GM15510 (cell line): Measurements from ENCODE around the gene TEX51.

ENCODE experiments used
- POLR2A ChIP-seq: IDR thresholded peaks from 3 replicates; pipeline ENCODE4 v1.6.1; 2011; ENCODE audit warnings: borderline replicate concordance; ENCODE audit not compliant: insufficient read length; ENCODE audit errors: extremely low read depth

TEX51 gene

GRCh38 chr2:126911111-126911796 is 12.6 kb downstream of the TEX51 start:
- TF ChIP-seq POLR2A: no peak

DNA sequence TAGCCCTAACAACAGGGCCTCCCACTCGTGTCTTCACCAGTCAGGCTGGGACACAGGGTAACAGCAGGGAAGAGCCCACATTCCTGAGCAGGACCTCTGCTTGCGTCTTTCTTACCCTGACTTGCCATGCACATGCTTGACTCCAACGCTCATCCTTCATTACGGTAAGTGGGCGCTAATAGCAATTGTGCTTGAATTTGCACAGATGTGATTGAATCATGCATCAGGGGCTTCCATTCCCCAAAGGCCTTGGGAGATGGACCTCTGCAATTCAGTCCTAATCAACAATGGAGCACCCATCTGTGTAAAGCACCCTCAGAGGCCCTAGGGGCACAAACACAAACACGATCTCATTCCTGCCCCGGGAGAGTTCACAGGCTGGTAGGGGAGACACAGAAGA is 13.5 kb downstream of the TEX51 start:
- TF ChIP-seq POLR2A: no peak

DNA sequence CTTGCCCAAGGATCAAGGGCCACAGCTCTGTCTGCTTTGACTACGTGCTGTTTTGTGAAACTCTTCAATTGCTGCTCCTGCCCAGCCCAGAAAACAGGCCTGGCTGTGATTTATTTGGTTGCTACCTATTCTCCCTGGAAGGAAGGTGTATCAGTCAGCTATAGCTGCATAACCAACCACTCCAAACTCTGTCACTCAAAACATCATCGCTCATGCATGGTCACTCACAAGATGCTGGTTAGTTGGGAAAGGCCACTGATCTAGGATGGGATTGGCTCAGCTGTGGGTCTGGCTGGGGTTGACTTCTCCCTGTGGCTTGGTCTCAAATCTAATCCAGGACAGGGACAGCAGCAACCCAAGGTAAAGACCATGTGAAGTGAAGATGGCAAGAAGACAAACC is 14.6 kb downstream of the TEX51 start:
- no peak for TF ChIP-seq POLR2A

- TF ChIP-seq POLR2A: no peak
These were observed 15.4 kb downstream of the TEX51 start for GRCh38 chr2:126913881-126914615.

DNA sequence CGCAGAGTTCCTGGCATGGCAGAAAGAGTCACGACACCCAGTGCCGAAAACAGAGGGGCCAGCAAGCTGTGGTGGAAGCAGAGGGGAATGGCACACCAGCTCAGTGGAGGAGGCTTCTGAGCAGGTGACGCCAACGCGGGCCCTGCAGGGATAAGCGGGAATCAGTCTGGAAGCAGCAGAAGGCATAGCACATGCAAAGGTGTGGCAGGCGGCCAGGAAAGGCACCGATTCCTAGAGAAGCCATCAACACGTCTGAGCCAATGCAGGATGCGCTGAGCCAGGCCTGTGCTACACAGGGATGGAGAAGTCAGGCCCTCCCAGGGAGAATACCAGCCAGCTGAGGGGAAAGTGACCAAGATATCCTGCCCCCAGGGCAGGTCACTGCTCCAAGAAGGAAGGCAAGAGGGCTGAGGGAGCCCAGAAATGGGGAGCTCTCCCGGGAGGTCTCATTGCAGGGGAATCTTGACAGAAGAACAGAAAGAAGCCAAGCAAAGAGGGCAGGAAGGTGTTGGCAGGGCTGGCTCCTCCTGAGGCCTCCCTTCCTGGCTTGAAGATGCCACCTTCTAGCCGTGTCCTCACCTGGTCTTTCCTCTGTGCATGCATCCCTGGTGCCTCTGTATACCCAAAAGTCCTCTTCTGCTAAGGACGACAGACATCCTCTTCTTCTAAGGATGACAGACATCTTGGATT is 16.3 kb downstream of the TEX51 start:
- TF ChIP-seq POLR2A: no peak

DNA sequence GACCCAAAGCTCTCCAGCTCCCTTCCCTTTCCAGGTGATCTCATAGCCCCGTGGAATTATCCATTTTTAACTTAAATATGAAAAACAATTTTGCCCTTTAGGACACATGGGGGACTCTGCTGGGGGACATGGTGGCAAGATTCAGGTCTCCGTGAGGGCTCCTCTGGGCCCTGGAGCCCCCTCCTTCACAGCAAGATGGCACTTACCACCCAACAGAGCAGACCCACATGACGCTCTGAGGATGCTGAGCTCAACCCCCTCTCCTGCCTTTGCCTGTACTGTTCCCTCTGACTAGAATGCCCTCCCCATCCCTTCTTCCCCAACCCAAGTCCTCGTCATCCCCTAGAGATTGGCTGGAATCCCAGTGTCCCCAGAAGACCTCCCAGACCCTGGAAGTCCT is 17.2 kb downstream of the TEX51 start:
- TF ChIP-seq POLR2A: no peak

GRCh38 chr2:126916744-126917143 is 18.1 kb downstream of the TEX51 start:
- TF ChIP-seq POLR2A: no peak

- no peak for TF ChIP-seq POLR2A
These were observed 22.4 kb downstream of the TEX51 start for GRCh38 chr2:126921066-126921465.

DNA sequence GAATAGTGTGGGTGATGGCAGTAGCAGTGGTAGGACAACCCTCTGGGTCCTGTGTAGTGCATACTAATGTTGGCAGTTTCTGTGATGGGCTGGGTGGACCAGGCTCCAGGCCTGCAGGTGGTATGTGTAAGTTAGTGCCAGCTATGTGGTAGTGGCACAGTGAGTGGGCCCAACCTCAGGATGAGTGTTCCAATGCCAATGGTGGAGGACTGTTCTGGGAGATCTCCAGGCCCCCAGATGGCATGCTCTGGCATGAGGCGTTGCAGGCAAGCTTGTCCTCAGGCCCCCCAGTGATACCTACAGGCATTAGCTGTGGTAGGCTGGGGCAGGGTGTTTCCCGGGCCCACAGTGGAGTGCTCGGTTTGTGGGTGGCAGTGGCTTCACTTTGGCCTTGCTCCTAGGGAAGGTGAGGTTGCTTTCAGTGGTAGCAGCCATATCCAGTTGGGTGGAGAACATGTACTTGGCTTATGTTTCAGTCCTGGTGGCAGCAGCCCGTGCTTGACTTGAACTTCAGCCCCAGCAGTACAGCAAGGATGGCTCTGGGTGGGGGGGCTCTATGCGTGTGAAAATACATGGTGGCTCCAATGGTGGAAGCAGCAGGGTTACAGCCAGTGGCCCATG is 32.4 kb downstream of the TEX51 start:
- TF ChIP-seq POLR2A: no peak

DNA sequence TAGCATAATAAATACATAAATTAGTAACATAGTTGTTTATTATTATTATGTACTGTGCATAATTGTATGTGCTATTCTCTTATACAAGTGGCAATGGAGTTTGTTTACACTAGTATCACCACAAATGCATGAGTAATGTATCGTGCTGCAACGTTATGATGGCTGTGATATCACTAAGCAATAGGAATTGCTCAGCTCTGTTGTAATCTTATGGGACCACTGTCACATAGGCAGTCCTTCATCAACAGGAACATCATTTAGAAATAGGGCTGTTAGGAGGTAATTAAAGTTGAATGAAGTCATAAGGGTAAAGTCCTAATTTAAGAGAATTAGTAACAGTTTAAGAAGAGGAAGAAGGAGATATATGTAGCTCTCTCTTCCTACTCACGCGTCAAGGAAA is 33.8 kb downstream of the TEX51 start:
- TF ChIP-seq POLR2A: no peak

DNA sequence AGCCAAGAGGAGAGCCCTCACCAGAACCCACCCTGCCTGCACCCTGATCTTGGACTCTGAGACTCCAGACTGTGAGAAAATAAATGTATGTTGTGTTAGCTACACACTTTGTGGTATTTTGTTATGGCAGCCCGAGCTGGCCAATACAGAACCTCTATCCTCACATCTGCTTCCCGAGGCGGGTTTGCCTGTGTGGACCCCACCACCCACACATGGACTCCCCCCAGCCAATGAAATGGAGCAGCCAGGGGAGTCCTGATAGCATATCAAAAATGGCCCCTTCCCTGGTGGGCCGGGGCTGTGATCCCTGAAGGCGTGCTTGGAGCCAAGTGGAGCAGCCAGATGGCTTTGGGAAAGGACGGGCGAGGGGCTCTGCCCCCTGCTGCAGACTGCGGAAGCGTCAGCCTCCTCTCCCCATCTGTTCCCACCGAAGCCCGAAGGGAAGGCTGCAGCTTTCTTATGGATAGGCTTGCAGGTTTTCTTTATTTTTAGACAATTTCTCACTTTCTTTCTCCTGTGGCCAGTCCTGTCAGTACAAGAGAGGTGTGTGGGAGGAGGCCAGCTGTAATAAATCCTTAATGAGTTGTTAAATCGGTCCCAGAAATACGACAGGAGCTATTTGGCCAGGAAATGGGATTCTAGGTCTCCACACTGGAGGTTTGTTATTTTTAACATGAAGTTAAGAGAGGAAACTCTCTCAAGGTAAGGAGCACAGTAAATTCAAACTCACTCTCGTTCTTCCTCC is 34.4 kb downstream of the TEX51 start:
- TF ChIP-seq POLR2A: no peak

- no peak for TF ChIP-seq POLR2A
These were observed 35.0 kb downstream of the TEX51 start for GRCh38 chr2:126933711-126934091.

GRCh38 chr2:126934809-126935208 is 36.1 kb downstream of the TEX51 start:
- no peak for TF ChIP-seq POLR2A

DNA sequence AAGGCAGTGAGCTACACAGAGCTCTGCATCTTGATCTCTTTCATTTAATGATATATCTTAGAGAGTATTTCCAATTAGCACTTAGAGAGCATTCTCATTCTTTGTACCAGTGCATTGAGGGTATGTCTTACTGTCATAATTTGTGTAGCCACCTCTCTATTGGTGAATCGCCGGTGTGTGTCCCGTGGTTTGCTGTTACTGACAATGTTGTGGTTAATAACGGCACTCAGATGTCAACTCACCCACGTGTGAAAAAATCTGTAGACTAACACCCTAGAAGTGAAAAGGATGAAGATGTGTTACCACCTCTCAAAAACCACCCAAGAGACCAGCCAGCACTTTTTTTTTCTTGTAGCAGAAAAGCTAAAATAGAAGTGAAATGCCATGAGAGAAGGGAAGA is 37.1 kb downstream of the TEX51 start:
- no peak for TF ChIP-seq POLR2A
